Effector memory CD8-positive, alpha-beta T cell (primary cell): ENCODE measurements around the gene ADIPOR1.
A peak's percentile ranks its signal among the peaks of the same experiment; 100 is the strongest.
"Not testable (repeated sequence)": the region's sequence is repeated elsewhere in the genome, so short reads cannot be mapped to it uniquely, and the experiment has no call there.

ENCODE experiments used
- ATAC-seq: fragments of 150-1000 bp; cut with Tn5 transposase; replicated peaks from 2 replicates; pipeline ENCODE4 v1.10.0; 2021; ENCODE audit warnings: mild to moderate bottlenecking, moderate library complexity
- DNase-seq, 3 experiments: peaks; one replicate each; pipeline ENCODE4 v3.0.0; 2021
- H3K27ac Mint-ChIP-seq, 2 donors: one replicate each; pipeline ENCODE4 v1.8.0; 2022; ENCODE audit warnings: mild to moderate bottlenecking in 2 of 2, mixed read lengths in 2 of 2, moderate library complexity in 2 of 2
- H3K27me3 Mint-ChIP-seq, 2 donors: one replicate each; pipeline ENCODE4 v1.8.0; 2022; ENCODE audit warnings: mixed read lengths in 2 of 2
- H3K36me3 Mint-ChIP-seq: one replicate; pipeline ENCODE4 v1.8.0; 2022; ENCODE audit warnings: mild to moderate bottlenecking, moderate library complexity, mixed read lengths; ENCODE audit not compliant: insufficient read depth
- H3K4me1 Mint-ChIP-seq, 2 donors: one replicate each; pipeline ENCODE4 v1.8.0; 2022; ENCODE audit warnings: low read depth in 2 of 2, mixed read lengths in 2 of 2
- H3K4me3 Mint-ChIP-seq, 2 donors: one replicate each; pipeline ENCODE4 v1.8.0; 2022; ENCODE audit warnings: mild to moderate bottlenecking in 2 of 2, mixed read lengths in 2 of 2, moderate library complexity in 2 of 2
- H3K9me3 Mint-ChIP-seq, 2 donors: one replicate each; pipeline ENCODE4 v1.8.0; 2022; ENCODE audit warnings: mixed read lengths in 2 of 2

Gene ADIPOR1

GRCh38 chr1:202987255-202987654 lies 29.1 kb upstream of the ADIPOR1 start:
- no peak for ATAC-seq
- no peak overlapping the region for H3K4me3 Mint-ChIP-seq
- H3K27ac Mint-ChIP-seq: no peak overlapping the region

GRCh38 chr1:202986120-202986519 lies 28.0 kb upstream of the ADIPOR1 start:
- peaks cover 17 to 44% of the 10 kb centered on the region in 2 donors for H3K27me3 Mint-ChIP-seq
- H3K4me1 Mint-ChIP-seq: not testable (repeated sequence)

More at GRCh38 chr1:202987255-202987654, 29.1 kb upstream of the ADIPOR1 start:
- peaks cover 28 to 55% of the 10 kb centered on the region in 2 donors for H3K27me3 Mint-ChIP-seq
- H3K4me1 Mint-ChIP-seq: no peaks in the 10 kb centered on the region
- H3K9me3 Mint-ChIP-seq: no peaks in the 10 kb centered on the region
- DNase-seq: no peak
- no peaks in the 10 kb centered on the region for H3K36me3 Mint-ChIP-seq

GRCh38 chr1:202982715-202983430 lies 24.8 kb upstream of the ADIPOR1 start:
- Mint-ChIP-seq H3K4me1 (no peaks in the 10 kb centered on the region), H3K36me3 (no peaks in the 10 kb centered on the region), H3K27ac (no peak overlapping the region), H3K9me3 (no peaks in the 10 kb centered on the region), H3K27me3 (peaks cover 36 to 46% of the 10 kb centered on the region in 2 donors), H3K4me3 (no peak overlapping the region)
- ATAC-seq: no peak
- no peak for DNase-seq

More at GRCh38 chr1:202986120-202986519, 28.0 kb upstream of the ADIPOR1 start:
- H3K36me3 Mint-ChIP-seq, ATAC-seq, H3K9me3 Mint-ChIP-seq, DNase-seq, H3K27ac Mint-ChIP-seq, H3K4me3 Mint-ChIP-seq: not testable (repeated sequence)

GRCh38 chr1:202981939-202982338 lies 23.8 kb upstream of the ADIPOR1 start:
- H3K27me3 Mint-ChIP-seq: peaks cover 40 to 46% of the 10 kb centered on the region in 2 donors
- H3K4me1 Mint-ChIP-seq: no peaks in the 10 kb centered on the region
- ATAC-seq (no peak), DNase-seq (no peak)
- H3K4me3 Mint-ChIP-seq: no peak overlapping the region
- H3K36me3 Mint-ChIP-seq: no peaks in the 10 kb centered on the region
- H3K9me3 Mint-ChIP-seq: no peaks in the 10 kb centered on the region
- peak overlapping the region in 1 of 2 donors; percentile 6 for H3K27ac Mint-ChIP-seq

- no peak for ATAC-seq
- no peaks in the 10 kb centered on the region for H3K4me1 Mint-ChIP-seq
- no peak for DNase-seq
- H3K36me3 Mint-ChIP-seq: no peaks in the 10 kb centered on the region
- no peak overlapping the region for H3K4me3 Mint-ChIP-seq
- H3K9me3 Mint-ChIP-seq: no peaks in the 10 kb centered on the region
- no peak overlapping the region for H3K27ac Mint-ChIP-seq
- peaks cover 52 to 57% of the 10 kb centered on the region in 2 donors for H3K27me3 Mint-ChIP-seq
Measured at GRCh38 chr1:202979459-202979858, 21.3 kb upstream of the ADIPOR1 start.

GRCh38 chr1:202976633-202977032 lies 18.5 kb upstream of the ADIPOR1 start:
- H3K4me3 Mint-ChIP-seq: no peak overlapping the region
- H3K27ac Mint-ChIP-seq: no peak overlapping the region

GRCh38 chr1:202974856-202975255 lies 16.7 kb upstream of the ADIPOR1 start:
- H3K27ac Mint-ChIP-seq: no peak overlapping the region

More at GRCh38 chr1:202976633-202977032, 18.5 kb upstream of the ADIPOR1 start:
- Mint-ChIP-seq H3K27me3 (peaks cover 56 to 57% of the 10 kb centered on the region in 2 donors), H3K4me1 (no peaks in the 10 kb centered on the region), H3K9me3 (no peaks in the 10 kb centered on the region), H3K36me3 (no peaks in the 10 kb centered on the region)
- DNase-seq (no peak), ATAC-seq (no peak)

GRCh38 chr1:202972046-202972445 lies 13.9 kb upstream of the ADIPOR1 start:
- DNase-seq (no peak), ATAC-seq (no peak)
- H3K27ac Mint-ChIP-seq: no peak overlapping the region
- no peak overlapping the region for H3K4me3 Mint-ChIP-seq
- H3K9me3 Mint-ChIP-seq: no peaks in the 10 kb centered on the region
- peaks cover 7 to 11% of the 10 kb centered on the region in 2 donors for H3K4me1 Mint-ChIP-seq
- peaks cover 2% of the 10 kb centered on the region for H3K36me3 Mint-ChIP-seq
- H3K27me3 Mint-ChIP-seq: peaks cover 21 to 23% of the 10 kb centered on the region in 2 donors

More at GRCh38 chr1:202974856-202975255, 16.7 kb upstream of the ADIPOR1 start:
- Mint-ChIP-seq H3K9me3 (no peaks in the 10 kb centered on the region), H3K36me3 (peaks cover 2% of the 10 kb centered on the region), H3K4me1 (no peaks in the 10 kb centered on the region), H3K4me3 (no peak overlapping the region), H3K27me3 (peaks cover 47 to 49% of the 10 kb centered on the region in 2 donors)
- no peak for DNase-seq
- no peak for ATAC-seq

- DNase-seq (peak in 1 of 3 experiments; percentile 12), ATAC-seq (peak; percentile 22)
- peak overlapping the region; percentile 84 to 86 for H3K27ac Mint-ChIP-seq
- peaks cover 15% of the 10 kb centered on the region for H3K36me3 Mint-ChIP-seq
- no peaks in the 10 kb centered on the region for H3K27me3 Mint-ChIP-seq
- H3K4me3 Mint-ChIP-seq: no peak overlapping the region
- no peaks in the 10 kb centered on the region for H3K9me3 Mint-ChIP-seq
- peaks cover 11 to 20% of the 10 kb centered on the region in 2 donors for H3K4me1 Mint-ChIP-seq
Measured at GRCh38 chr1:202968895-202969295, 10.8 kb upstream of the ADIPOR1 start.

GRCh38 chr1:202968351-202968750 lies 10.2 kb upstream of the ADIPOR1 start:
- H3K27ac Mint-ChIP-seq: peak overlapping the region; percentile 84 to 86
- no peaks in the 10 kb centered on the region for H3K27me3 Mint-ChIP-seq
- peaks cover 11 to 20% of the 10 kb centered on the region in 2 donors for H3K4me1 Mint-ChIP-seq
- H3K9me3 Mint-ChIP-seq: no peaks in the 10 kb centered on the region
- ATAC-seq (no peak), DNase-seq (no peak)
- H3K36me3 Mint-ChIP-seq: peaks cover 15% of the 10 kb centered on the region
- H3K4me3 Mint-ChIP-seq: peak overlapping the region; percentile 85 to 87

GRCh38 chr1:202967684-202968281 lies 9.7 kb upstream of the ADIPOR1 start:
- H3K27ac Mint-ChIP-seq: peak overlapping the region; percentile 84 to 86
- peak overlapping the region; percentile 85 to 87 for H3K4me3 Mint-ChIP-seq

GRCh38 chr1:202966006-202966898 lies 8.1 kb upstream of the ADIPOR1 start:
- Mint-ChIP-seq H3K36me3 (peaks cover 13% of the 10 kb centered on the region), H3K4me3 (peak overlapping the region; percentile 85 to 87), H3K9me3 (no peaks in the 10 kb centered on the region), H3K27ac (peak overlapping the region; percentile 65 to 84), H3K27me3 (no peaks in the 10 kb centered on the region), H3K4me1 (peaks cover 11 to 20% of the 10 kb centered on the region in 2 donors)
- ATAC-seq (no peak), DNase-seq (no peak)

More at GRCh38 chr1:202967684-202968281, 9.7 kb upstream of the ADIPOR1 start:
- peak; percentile 23 for ATAC-seq
- DNase-seq: peak in 1 of 3 experiments; percentile 12
- Mint-ChIP-seq H3K27me3 (no peaks in the 10 kb centered on the region), H3K4me1 (peaks cover 11 to 20% of the 10 kb centered on the region in 2 donors), H3K36me3 (peaks cover 15% of the 10 kb centered on the region), H3K9me3 (no peaks in the 10 kb centered on the region)

GRCh38 chr1:202965422-202965821 lies 7.3 kb upstream of the ADIPOR1 start:
- DNase-seq (no peak), ATAC-seq (no peak)
- Mint-ChIP-seq H3K27me3 (no peaks in the 10 kb centered on the region), H3K4me1 (peaks cover 11 to 20% of the 10 kb centered on the region in 2 donors), H3K4me3 (no peak overlapping the region), H3K9me3 (no peaks in the 10 kb centered on the region), H3K27ac (peak overlapping the region; percentile 65 to 84), H3K36me3 (peaks cover 12% of the 10 kb centered on the region)
